GM18520 (cell line): ENCODE measurements around the gene BCL2L1.

Experiments used
- ATAC-seq: cut with Tn5 transposase; IDR thresholded peaks from one replicate; pipeline ENCODE4 v1.9.1; 2021; ENCODE audit not compliant: unreplicated experiment

Gene BCL2L1

DNA sequence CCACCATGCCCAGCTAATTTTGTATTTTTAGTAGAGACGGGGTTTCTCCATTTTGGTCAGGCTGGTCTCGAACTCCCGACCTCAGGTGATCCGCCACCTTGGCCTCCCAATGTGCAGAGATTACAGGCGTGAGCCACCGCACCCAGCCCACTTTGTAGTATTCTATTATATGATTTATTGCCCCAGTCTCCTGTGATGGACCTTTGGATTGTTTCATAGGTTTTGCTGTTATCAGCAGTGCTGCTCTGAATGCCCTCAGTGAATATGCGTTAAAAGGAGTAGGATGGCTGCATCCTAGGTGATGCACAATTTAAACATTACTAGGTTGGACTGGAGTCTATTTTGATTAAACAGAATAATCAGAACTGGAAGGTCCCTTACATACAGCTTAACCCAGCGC lies 107.3 kb downstream of the BCL2L1 start:
- ATAC-seq: no peak
